Posterior vena cava (tissue), 2 donors: ENCODE results near the gene RBM14. TPM values are rescaled to one million over a fixed set of nuclear protein-coding genes. Genes with fewer than 3 reads are reported as not detected.
"Not testable (repeated sequence)": the region's sequence is repeated elsewhere in the genome, so short reads cannot be mapped to it uniquely, and the experiment has no call there.

Experiments used
- DNase-seq: peaks from one replicate; pipeline ENCODE4 v3.0.0-alpha.2; 2020; ENCODE audit warnings: low spot score
- intact Hi-C, 2 donors: fragments of 100-400 bp; cut with DNase I; formaldehyde crosslinking; loops; one replicate each; pipeline versions ENCODE4 v1.14.1 to v1.14.2; 2022 to 2023
- total RNA-seq, 2 donors: library from RNA; stranded (reverse); fragmentation: NEBNext Ultra II Directional; extraction: Animal tissue kit (Norgen Biotek cat#: 25700); gene quantifications; one replicate each; pipeline ENCODE4 v1.2.1, GENCODE V29; 2021
- donor health status: DM: yes; HTN: yes; CAD: no.
- donor health status: DM: yes; HTN: yes; CAD: no.

Gene RBM14
- total RNA-seq, 2 donors from 2014 or later: 39.7 to 51.7 TPM

DNA sequence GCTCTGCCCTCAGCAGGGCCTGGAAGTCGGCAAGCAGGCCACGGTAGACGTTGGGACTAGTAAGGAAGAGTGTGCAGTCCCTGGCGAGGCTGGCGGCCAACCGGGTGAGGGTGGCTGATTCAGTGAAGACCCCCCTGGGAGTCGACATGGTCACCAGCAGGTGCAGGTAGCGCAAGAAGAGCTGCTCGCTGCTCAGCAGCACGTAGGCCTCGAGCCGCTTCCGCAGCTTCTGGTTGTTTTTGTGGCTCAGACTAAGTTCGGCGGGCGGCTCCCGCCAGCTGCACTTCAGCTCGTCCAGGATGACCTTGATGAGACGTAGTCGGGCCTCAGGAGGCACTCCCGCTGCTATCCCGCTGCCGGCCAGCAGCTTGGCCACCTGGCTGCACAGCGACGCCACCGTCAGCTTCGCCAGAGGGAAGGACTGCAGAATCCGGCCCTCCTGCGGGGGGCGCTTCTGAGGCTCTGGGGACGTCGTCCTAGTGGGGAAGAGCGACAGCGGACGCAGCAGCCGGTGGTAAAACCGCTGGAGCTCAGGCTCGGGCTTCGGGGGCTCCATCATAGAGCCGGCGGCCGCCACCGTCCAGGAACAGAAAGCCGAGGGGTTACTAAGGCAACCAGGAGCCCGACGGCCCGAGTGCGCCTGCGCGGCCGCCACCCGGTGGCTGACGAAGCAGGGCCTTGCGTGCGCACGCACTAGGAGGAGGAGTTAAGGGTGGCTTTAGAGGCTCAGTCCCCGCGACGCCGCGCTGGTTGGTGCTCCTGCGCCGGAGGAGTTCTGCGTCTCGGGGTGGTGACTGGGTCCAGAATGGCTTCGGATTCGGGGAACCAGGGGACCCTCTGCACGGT is 23.8 kb upstream of the RBM14 start, which contains the start of the genes CCDC87 and CCS:
Gene CCDC87, minus strand, starts transcription at position 607 of the 846 bp plus-strand sequence. Its CDS starts 48 bp downstream, at position 559.
Gene CCS, plus strand, starts transcription at position 729 of the 846 bp plus-strand sequence. Its CDS starts 77 bp downstream, at position 806.
- intact Hi-C loops: loop anchor here in 1 of 2 donors (5.0 kb wide), 1 partner anchor 85 kb away; the partner anchor contains the start of gene RBM4B
- peak; percentile 99 for DNase-seq

DNA sequence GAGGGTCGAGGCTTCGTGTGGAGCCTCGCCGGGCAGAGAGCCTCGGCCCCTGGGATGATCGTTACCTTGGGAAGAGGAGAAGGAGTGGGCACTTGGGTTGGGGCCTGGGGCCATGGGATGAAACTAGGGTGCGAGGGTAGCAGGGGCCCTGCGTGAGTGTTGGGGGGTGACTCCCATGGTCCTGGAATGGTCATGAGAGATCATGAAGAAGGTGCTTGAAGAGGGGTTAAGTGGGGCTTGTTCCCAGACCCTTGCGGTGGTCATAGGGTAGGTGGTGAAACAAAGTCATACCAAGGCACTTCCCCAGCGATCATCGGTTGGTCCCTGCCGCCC is 23.2 kb upstream of the RBM14 start:
- intact Hi-C loops: loop anchor here in 1 of 2 donors (5.0 kb wide), 1 partner anchor 84 kb away; the partner anchor contains the start of gene RBM4B
- no peak for DNase-seq

DNA sequence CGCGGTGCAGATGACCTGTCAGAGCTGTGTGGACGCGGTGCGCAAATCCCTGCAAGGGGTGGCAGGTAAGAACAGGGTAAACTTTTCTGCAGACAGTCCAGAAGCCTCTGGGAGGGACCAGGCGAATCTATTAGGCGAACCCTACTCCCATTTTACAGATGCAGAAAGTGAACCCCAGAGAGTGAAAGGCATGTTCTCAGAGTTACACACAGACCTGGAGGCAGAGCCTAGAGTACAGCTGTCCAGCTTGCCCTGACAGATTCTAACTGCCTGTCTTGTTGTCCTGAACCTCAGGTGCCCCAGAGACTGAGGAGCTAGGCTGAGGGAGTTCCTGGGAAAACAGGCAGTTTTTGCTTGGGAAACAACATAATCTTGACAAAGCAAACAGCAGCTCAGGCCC is 22.8 kb upstream of the RBM14 start:
- no peak for DNase-seq
- intact Hi-C loops: loop anchor here in 1 of 2 donors (5.0 kb wide), 1 partner anchor 84 kb away; the partner anchor contains the start of gene RBM4B

DNA sequence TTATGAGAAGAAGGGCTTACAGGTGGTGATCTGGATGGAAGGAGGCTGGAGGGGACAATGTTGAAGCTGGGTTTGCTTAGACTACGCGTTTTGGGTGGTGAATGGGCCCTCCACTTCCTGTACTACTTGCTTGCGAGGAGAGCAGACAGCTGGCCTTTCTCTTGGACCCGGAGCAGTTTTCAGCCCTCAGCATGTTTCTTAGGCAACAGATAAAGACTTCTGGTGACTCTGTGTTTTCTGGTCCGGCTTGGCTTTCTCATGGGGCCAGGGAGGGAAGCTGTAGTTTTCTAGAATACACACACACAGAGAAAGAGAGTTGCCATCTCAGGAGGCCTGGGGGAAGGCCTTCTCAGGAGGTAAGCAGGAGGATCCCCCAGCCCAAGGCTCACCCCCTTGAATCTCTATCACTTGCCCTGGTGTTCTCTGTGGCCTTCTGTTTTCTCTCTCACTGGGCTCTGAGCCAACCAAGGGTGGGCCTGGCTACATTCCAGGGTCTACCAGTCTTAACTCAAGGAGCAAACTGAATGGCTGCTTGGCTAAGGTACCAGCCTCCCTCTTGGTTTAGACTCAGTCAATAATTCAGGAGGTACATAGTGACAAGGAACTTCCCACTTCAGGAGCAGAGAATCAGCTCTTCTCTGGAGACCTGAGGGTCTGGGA is 21.1 kb upstream of the RBM14 start:
- intact Hi-C loops: no loop called here
- DNase-seq: no peak

DNA sequence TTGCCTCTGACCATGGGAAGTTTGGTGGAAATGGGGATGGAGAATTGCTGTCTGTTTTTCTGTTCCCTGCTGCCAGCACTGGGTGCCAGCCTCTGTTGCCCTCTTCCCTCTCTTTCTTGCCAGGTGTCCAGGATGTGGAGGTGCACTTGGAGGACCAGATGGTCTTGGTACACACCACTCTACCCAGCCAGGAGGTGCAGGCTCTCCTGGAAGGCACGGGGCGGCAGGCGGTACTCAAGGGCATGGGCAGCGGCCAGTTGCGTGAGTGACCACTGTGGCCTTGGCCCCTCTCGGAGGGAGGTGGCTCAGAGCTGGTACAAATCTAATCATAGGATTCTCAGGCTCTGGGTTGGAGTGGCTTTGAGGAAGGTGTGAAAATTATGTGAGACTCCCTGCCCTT is 17.4 kb upstream of the RBM14 start:
- intact Hi-C loops: no loop called here
- no peak for DNase-seq

DNA sequence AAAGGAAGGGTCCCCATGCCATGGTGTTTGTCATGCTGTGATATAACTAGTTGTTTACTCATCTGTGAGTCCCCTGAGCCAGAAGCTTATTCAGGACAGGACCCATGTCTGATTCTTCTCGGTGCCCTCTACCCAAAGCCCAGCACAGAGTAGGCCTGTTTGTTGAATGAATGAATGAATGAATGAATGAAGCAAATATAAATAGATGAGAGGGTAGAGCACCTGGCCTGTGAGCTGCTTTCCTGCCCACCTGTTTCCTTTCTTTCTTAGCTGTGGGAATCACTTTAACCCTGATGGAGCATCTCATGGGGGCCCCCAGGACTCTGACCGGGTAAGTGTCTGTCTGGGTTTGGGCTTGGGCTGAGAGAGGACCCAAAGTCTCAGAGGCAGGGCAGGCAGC is 16.2 kb upstream of the RBM14 start:
- intact Hi-C loops: no loop called here
- no peak for DNase-seq

DNA sequence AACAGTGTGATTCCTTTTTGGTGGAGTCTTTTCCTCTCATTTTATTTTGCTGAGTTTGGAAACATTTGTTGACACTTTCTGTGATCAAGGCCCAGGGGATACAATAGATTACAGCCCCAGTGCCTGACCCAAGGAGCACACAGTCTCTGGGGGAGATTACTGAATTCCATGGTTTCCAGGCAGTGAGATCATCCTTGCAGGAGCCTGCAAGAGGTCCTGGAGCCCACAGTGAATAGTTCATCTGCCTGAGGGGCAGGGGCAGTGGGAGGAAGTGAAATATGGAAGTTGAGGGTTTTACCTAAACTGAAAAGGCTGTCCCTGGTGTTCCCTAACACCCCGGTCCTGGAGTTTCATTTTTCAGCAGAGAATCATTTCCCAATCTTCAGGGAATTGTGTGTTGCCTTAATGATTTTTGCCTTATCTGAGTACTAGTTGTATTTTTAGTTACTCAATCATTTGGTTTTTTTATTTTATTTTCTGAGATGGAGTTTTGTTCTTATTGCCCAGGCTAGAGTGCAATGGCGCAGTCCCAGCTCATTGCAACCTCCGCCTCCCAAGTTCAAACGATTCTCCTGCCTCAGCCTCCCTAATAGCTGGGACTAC is 15.7 kb upstream of the RBM14 start:
- intact Hi-C loops: no loop called here
- no peak for DNase-seq

DNA sequence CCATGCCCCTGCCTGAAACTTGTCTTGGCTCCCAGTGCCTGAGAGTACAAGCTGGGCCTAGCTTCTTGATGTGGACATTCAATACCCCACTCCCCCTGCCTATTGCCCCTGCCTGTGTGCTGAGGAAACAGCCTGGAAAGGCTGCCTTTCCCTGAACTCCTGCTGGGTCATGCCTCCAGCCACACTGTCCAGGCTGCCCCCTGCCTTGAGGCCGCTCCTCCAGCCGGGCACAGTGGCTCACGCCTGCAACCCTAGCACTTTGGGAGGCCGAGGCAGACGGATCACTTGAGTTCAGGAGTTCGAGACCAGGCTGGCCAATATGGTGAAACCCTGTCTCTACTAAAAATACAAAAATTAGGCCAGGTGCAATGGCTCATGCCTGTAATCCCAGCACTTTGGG is 13.4 kb upstream of the RBM14 start:
- intact Hi-C loops: loop anchor here in 1 of 2 donors (2.0 kb wide), 1 partner anchor 44 kb away; no protein-coding TSS in a partner anchor
- no peak for DNase-seq

DNA sequence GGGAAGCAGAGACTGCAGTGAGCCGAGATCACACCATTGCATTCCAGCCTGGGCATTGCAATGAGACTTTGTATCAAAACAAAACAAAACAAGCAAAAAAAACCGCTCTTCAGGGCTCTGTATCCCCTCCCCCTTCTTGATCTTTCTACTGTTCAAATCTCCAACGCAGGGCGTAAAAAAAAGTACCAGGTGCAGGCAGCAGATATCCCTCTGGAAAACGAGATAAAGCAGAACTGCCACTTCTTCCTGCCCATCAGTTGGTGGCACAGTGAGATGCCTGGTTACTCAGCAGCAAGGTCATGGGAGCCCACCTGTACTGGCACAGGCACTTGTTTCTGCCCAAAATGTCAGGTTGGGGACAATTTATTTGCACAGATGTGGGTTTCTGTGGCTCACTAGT is 12.3 kb upstream of the RBM14 start:
- intact Hi-C loops: no loop called here
- DNase-seq: no peak

DNA sequence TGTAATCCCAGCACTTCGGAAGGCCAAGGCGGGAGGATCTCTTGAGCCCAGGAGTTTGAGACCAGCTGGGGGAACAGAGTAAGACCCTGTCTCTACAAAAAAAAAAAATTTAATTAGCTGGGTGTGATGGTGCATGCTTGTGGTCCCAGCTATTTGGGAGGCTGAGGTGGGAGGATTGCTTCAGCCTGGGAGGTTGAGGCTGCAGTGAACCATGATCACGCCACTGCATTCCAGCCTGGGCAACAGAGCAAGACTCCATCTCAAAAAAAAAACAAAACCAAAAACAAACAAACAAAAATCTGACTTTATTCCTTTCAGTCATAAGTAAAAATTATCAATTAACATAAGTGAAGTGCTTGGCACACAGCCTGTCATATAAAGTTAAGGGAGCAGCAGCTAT is 9.8 kb upstream of the RBM14 start:
- intact Hi-C loops: not testable (repeated sequence)

DNA sequence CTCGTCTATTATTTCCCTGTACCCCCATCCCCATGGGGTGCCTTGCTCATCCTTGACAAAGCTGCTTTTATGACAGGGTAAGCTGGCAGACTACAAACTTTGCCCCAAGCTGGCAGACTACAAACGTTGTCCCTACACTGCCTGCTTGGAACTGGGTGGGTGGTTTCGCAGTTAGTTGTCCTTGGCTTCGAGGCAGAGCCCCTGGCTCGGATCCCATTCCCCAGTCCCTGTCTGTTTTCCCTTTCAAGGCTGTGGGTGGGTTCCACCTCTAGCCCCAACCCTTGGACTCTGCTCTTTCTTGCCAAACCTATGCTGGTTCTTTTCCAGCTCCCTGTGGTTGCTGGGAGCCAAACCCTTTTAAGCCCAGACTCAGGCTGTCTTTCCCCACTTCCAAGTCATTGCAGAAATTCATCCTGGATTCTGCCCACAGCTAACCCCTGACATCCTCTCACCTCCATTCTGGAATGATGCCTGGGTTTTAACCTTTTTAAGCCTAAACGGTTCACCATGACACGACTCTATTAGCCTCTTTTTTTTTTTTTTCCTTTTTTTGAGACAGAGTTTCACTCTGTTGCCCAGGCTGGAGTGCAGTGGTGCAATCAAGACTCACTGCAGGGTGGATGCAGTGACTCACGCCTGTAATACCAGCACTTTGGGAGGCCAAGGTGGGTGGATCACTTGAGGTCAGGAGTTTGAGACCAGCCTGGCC is 9.2 kb upstream of the RBM14 start:
- intact Hi-C loops: no loop called here
- DNase-seq: peak; percentile 93

More for the DNA sequence above, 9.8 kb upstream of the RBM14 start:
- DNase-seq: not testable (repeated sequence)

DNA sequence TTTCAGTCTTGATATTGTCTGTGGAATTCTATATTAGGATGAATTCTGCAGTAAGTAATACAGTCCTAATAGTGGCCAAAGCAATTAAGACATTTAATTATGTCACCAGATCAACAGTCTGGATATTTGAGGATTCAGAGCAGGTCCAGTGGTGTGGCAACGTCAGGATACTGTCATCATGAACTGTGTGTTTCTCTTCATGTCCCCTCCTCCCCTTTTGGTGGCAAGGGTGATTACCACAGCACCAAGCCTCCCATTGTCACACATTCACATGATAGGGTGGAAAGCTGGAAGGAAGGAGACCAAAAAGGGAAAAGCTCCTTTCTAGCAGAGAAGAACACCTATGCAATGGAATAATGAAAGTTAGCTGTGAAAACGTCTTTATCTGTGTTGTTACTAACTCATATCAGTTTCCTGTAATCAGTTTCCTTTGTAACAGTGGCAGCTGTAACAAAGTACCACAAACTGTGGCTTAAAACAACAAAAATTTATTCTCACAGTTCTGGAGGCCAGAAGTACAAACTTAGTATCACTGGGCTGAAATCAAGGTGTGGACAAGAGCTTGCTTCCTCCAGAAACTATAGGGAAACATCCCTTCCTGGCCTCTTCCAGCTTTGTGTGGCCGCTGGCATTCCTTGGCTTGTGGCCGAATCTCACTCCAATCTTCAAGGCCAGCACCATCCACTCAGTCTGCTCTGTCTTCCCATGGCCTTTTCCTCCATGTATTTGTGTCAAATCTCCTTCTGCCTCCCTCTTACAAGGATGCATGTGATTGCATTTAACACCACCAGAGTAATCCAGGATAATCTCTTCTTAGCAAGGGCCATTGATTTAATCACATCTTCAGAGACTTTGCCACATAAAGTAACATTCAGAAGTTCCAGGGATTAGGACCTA is 6.5 kb upstream of the RBM14 start:
- peak; percentile 13 for DNase-seq
- intact Hi-C loops: no loop called here

DNA sequence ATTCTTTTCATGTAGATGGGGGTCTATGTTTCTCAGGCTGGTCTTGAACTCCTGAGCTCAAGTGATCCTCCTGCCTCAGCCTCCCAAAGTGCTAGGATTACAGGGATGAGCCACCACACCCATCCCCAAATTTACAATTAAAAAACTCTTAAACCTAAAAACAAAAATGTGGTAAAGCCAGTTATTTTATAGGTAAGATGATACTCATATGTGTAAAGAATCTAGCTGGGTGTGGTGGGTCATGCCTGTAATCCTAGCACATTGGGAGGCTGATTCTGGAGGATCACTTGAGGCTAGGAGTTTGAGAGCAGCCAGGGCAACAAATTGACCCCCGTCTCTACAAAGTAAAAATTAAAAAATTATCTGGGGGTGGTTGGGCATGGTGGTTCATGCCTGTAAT is 4.0 kb upstream of the RBM14 start:
- intact Hi-C loops: no loop called here

DNA sequence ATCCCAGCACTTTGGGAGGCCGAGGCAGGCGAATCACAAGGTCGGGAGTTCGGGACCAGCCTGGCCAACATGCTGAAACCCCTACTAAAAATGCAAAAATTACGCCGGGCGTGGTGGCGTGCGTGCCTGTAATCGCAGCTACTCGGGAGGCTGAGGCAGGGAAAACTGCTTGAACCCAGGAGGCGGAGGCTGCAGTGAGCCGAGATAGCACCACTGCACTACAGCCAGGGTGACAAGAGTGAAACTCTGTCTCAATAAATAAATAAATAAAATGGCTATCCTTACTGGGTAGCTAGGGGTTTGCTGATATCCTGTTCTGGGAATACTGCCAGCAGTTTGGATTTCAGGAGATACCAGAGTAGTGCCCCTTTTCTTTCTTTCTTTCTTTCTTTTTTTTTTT is 2.4 kb upstream of the RBM14 start:
- intact Hi-C loops: no loop called here
- DNase-seq: peak; percentile 37

More for the DNA sequence above, 4.0 kb upstream of the RBM14 start:
- DNase-seq: peak; percentile 35

DNA sequence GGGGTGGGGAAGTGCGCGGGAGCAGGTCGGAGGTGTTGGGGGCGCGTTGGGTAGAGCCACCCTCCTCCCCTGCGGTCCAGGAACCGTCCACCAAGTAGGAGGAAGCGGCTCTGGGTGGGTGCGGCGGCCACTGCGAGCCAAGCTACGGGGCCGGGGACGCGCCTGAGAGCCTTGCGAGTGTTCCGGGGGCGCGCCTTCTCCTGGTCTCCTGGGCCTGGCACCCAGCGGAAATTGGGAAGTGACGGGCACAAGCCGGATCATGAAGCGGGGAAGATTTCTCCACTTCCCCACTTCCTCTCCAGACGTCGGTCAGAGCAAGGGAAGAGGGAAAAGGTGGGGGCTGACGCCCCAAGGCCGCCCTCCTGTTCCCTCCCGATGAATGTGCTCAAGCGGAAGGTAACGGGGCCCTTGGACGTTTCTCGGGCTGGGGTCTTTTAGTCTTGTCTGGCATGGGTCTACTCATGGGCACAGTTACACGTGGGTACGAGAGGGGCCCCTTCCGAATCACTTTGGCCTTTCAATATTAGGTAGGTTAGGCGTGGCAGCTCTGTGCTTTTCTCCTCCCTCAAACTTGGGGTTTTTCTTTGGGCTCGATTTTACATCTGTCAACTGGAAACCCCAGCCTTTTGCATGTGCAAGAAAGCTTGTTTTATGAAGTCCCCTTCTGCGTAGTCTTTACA is 865 bp downstream of the RBM14 start:
- DNase-seq: peak; percentile 94
- intact Hi-C loops: no loop called here

DNA sequence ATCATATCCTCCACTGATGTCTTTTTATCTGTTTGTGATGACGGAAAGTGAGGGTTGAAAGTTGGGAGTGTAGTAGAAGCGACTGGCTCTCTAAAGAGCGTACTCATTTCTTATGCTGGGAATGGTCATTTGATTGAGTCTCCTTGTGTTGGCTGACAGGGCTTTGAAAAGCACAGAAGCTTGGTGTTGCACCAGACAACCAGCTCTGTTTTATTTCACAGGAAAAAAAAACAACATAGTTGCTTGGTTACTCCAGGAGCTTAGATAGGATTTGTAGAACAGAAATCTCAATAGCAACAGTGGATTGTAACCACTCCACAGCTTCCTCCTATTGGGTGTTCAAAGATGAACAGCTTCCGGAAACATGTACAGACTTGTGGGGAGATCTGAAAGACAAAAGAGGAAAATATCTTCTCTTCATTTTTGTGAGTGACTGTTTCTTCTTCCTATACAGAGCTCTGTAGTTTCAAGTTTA is 2.7 kb downstream of the RBM14 start:
- DNase-seq: peak; percentile 17
- intact Hi-C loops: no loop called here

DNA sequence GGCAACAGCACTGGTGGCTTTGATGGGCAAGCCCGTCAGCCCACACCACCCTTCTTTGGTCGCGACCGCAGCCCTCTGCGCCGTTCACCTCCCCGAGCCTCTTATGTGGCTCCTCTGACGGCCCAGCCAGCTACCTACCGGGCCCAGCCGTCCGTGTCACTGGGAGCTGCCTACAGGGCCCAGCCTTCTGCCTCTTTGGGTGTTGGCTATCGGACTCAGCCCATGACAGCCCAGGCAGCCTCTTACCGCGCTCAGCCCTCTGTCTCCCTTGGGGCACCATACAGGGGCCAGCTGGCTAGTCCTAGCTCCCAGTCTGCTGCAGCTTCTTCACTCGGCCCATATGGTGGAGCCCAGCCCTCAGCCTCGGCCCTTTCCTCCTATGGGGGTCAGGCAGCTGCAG is 8.0 kb downstream of the RBM14 start:
- intact Hi-C loops: no loop called here
- DNase-seq: peak; percentile 60
